IPS-11a (cell line): Measurements from ENCODE around the gene DENND1B.
A peak's percentile ranks its signal among the peaks of the same experiment; 100 is the strongest.

Experiments used
- H3K4me3 ChIP-seq: one replicate; pipeline ENCODE4 v1.5.1; 2013; ENCODE audit warnings: low read depth, low read length, control low read depth

Gene DENND1B, protein sequence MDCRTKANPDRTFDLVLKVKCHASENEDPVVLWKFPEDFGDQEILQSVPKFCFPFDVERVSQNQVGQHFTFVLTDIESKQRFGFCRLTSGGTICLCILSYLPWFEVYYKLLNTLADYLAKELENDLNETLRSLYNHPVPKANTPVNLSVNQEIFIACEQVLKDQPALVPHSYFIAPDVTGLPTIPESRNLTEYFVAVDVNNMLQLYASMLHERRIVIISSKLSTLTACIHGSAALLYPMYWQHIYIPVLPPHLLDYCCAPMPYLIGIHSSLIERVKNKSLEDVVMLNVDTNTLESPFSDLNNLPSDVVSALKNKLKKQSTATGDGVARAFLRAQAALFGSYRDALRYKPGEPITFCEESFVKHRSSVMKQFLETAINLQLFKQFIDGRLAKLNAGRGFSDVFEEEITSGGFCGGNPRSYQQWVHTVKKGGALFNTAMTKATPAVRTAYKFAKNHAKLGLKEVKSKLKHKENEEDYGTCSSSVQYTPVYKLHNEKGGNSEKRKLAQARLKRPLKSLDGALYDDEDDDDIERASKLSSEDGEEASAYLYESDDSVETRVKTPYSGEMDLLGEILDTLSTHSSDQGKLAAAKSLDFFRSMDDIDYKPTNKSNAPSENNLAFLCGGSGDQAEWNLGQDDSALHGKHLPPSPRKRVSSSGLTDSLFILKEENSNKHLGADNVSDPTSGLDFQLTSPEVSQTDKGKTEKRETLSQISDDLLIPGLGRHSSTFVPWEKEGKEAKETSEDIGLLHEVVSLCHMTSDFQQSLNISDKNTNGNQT

DNA sequence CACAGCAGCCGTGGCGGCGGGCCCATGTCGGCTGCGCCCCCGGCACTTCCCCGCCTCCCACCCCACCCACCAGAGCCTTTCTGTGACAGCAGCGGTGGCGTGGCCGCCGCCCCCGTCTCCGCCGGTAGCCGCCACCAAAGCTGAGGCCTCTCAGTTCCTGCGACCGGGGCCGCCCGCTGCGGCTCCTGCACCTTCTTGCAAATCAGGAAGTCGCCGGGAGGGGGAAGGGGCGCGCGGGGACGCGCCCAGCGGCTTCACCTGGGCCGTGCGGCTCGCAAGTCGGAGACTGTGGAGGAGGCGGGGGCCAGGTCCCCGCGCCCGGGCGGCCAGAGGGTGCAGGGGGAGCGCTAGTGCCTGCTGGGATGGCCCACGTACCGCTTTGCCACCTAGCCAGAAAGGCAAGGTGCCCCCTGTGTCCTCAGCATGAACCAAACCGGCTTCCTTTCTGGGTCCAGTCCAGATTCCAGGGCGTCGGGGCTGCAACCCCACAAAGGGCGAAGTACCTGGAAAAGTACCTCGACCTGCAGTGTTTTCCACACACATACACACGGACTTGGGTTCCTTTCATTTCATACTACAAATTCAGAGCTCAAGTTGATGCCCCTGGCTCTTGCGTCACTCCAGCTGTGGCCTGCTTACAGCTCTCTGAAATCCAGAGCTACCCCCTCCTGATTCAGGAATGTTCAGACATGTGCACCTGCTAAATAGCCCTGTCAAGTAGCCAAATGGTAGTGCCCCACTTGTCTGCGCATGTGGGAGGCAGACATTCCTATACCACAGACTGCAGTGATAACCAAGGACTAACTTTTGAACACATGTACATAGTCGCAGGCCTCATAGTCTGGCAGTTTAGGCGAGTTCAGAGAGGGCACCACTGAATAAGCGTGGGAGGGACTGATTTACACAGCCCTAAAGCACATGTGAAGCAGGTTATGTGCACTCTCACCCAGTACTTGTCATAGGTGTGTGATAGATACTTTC is at the start of gene DENND1B:
Gene DENND1B, minus strand, starts transcription at position 199 of the 981 bp plus-strand sequence. CDS start 325 bp downstream, outside the sequence.
- peak within 1 kb of the TSS; percentile 60 for H3K4me3 ChIP-seq

DNA sequence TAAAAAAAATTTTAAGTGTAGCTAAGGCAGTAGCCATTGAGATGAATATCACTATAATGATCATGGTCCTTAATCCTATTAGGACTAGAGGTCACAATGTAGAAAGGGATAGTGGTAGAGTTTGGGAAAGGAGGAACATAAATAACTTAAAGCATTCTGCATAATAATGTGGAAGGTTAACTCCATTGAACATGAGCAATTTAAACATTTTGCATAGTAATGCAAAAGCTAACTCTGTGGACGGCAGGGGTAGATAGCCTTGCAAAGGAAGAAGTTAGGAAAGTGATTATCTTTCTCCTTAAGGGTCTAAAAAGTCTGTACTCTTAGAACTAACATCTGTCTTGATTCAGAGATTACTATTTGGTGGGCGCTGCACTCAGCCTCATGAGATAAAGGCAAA is 39.0 kb upstream of the DENND1B start:
- H3K4me3 ChIP-seq = no peak overlapping the region

DNA sequence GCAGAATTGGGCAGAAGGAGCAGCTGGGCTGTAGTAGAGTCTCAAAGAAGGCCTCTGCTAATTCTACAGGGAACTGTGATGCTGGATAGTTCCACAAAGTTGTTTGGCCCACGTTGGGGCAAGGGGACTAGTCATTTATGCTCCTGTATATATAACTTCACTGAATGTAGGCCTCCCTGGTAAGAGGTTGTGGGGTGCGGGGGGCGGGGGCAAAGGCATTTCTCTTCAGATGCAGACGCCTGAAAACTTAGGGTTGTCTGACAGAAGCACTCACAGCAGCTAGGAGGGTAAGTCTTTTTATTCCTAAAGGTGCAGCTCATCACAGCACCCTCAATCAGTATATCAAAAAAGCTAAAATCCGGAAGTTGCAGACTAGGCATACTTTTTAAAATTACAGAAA is 38.5 kb upstream of the DENND1B start:
- no peak overlapping the region for H3K4me3 ChIP-seq

DNA sequence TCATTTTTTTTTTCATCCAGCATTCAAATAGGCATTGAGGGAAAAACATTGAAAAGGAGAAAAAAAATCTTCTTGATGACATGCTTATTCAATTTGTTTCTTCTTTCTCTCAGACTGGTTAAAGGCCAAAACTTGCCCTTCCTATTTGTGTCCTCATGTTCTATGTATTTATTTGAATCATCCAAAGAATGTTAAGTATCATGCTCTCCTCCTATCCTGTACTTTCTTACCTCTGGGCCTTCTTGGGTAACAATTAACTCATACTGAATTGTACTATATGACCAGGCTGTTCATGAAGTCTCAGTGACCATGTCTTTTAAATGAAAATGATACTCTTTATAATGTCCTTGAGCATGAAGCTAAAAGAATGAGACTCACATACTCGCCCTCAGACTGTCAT is 36.5 kb upstream of the DENND1B start:
- H3K4me3 ChIP-seq = no peak overlapping the region

DNA sequence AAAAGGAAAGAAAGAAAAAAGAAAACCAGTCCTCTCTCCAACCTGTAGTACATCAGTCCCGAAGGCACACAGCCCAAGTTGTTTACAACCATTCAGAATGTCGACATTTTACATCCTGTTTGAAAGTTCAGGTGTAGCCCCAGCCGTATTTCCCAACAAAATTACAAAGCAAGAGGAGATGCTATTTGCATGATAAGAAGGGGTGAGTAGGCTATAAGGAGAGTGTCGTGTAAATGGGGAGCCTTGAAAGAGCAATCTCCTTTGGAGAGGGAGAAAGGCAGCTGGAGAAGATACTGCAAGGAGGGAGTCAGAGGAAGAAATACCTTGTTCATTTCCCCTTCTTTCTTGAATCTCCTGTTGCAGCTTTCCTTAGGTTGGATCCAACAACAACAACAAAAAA is 35.5 kb upstream of the DENND1B start:
- H3K4me3 ChIP-seq = no peak overlapping the region

DNA sequence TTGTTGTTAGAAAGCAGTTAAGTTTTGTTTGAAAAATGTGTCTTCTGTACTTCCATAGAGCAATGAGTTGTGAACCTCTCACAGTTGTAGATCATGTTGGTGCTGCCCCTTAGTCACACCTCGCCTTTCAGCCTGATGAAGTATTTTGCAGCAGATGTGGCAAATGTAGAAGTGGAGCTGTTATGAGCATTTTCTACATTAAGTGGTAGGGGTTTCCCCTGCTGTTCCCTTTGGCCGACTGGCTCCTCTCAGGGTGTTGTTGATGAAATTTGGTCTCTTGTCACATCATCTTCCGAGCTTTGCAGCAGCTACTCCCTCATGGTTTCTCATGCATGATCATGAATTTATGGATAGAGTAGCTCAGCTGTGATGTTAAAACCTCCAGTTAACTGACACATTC is 33.6 kb upstream of the DENND1B start:
- no peak overlapping the region for H3K4me3 ChIP-seq

DNA sequence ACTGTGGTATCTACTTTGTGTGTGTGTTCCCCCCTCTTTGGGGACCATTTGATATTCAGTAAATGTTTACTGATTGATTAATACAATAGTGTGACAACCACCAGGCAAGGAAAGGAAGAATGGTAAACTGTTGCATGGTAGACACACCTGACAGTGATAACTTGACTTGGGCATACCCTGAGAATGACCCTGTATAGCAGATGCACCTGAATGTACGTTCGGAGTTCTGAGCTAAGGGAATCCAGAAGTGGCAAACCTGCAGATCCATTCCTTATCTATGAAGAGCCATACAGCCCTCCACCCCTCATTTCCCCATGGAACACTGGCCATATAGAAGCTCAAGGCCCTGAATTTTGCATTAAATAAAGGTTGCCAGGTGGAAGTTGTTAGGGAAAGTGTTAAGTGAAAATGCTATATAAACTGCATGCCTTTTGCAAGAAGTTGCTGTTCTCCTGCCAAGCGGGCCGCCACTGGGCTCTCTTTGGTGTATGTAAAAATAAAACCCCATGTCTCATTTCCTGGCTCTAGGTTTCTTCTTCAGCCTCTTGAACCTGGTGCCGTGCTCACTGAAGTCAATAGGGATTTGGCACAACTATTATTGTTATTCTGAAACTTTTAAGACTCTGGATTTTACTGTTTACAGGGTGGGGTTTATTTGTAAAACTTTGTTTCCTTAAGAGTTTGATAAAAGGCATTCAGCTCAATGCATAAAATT is 32.6 kb upstream of the DENND1B start:
- no peak overlapping the region for H3K4me3 ChIP-seq

DNA sequence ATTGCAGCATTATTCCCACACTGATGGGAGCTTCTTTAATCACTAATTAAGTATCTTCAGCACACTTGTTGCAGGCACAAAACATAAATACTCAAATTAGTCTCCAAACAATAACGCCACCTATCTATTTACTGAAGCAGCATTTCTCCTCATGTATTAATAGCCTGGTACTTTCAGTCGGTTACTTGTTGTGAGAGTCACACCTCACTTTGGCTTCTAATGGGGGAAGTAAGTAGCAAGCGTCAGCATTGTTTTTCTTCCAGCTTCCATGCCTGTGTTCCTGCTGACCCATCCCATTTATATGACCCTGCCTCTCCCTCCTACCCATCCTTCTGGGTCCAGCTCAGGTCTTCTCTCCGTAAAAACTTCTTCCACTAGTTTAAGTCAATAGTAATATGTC is 31.9 kb upstream of the DENND1B start:
- H3K4me3 ChIP-seq = no peak overlapping the region

DNA sequence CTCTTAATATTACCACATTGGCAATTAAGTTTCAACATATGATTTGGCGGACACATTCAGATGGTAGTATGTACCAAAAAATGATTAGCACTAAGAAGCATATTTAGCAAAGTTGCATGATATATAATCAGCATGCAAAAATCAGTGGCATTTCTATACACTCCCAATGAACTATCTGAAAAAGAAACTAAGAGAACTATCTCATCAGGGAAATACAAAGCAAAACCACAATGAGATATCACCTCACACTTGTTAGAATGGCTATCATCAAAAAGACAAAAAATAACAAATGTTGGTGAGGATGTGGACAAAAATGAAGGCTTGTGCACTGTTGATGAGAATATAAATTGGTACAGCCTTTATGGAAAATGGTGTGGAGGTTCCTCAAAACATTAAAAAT is 31.4 kb upstream of the DENND1B start:
- no peak overlapping the region for H3K4me3 ChIP-seq

DNA sequence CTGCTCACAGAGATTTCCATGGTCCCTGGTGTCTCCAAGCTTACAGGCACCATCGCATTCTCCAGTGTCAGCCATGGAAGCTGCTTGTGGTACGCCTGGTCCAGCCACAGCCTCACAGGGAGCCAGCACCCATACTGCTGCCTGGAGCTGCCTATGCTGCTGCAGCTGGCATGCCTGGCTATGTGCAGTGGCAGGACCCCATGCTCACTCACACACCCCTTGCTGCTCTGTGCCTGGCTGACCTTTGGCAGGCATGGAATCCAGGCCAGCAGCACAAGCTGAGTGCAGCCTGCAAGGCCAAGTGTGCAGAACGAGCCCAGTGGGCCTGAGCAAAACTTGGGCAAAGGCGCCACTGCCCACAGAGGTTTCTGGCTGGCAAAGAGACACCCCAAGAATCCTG is 26.4 kb upstream of the DENND1B start:
- no peak overlapping the region for H3K4me3 ChIP-seq

DNA sequence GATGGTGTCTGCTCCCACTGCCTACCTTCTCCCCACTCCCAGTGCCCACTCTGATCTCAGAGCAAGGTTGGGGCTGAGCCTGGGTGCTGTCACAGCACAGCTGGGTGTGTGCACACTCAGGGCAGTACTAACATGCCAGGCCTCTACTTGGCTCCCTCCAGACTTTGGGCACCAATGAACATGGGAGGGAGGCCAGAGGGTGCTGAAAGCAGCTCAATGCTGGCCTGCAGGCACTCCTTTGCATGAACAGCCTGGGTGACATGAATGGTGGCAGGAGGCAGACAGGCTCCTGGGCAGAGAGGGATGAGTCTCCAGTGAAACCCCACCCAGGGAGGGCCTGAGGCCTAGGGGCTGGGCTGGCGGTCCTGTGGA is 25.8 kb upstream of the DENND1B start:
- no peak overlapping the region for H3K4me3 ChIP-seq

DNA sequence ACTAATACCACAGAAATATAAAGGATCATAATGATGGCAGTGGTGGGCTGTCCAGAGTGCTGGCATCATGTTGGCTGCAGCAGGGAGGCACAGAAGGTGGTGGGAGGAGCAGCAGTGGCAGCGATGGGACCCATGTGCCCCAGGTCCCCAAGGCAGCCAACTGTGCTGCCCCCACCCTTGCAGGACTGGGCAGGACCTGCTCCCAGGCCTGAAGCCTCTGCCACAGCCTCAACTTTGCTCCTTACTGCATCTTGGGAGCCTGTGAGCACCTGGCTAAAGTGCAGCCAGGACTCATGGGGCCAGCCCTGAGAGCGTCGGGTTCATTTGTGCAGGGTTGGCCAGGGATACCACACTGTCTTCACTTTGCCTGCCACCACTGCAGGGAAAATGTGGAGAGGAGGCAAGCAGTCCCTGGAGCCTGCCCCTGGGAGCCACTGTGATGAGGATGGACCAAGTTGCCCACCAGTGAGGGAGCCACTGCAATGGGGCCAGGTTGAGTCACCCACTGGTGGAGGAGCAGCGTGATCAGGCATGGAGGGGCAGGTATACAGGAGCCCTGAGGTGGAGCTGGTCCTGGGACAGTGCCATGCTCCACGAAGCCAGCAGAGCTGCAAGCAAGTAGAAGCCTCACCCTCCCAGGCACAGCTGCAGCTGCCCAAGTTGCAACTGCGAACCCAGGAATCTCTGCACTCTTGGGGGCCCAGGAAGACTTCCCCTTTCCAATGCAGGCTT is 25.3 kb upstream of the DENND1B start:
- no peak overlapping the region for H3K4me3 ChIP-seq

DNA sequence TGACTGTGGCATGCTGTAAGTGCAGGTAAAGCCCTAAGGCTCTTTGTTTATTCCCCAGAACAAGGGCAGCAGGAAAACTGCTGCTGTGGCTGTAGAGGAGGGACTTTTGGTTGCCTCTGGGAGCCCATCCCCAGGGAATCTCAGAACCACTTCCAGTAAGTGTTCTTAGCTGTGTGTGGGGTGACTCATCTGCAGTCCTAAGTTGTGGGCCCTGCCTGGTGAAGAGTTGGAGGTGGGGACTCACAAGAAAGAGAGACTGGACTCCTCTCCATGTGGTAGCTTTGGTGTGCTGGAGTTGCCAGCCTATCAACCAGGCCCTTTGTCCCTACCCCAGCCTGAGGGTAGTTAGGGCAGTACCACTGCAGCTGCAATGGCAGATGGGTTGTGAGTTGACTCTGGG is 24.0 kb upstream of the DENND1B start:
- no peak overlapping the region for H3K4me3 ChIP-seq

DNA sequence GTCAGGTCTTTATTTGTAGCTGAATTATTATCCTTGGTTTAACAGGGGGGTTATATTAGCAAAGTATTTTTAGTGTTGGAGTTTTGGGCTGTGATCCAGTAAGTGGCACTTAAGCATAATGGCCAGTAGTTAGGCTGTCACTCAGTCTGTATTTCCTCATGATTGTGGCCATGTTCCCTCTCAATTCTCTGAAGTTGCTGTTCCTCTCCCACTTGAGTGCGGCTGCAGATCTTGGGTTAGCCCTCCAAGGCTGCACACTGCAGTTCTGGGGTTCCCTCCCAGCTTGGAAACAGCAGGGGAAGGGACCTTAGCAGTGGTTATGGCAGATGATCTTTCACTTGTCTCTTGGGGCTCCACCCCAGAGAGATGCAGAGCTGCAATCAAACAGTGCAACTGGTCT is 23.2 kb upstream of the DENND1B start:
- H3K4me3 ChIP-seq = no peak overlapping the region

DNA sequence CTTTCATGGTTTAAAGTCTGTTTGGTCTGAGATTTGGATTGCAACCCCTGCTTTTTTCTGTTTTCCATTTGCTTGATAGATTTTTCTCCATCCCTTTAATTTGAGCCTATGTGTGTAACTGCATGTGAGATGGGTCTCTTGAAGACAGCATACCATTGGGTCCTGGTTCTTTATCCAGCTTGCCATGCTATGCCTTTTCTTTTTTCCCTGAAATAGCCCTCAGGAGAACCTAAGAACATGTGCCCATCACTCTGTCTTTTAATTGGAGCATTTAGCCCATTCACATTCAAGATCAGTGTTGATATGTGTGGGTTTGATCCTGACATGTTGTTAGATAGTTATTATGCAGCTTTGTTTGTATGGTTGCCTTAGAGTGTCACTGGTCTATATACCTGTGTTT is 21.7 kb upstream of the DENND1B start:
- H3K4me3 ChIP-seq = no peak overlapping the region

DNA sequence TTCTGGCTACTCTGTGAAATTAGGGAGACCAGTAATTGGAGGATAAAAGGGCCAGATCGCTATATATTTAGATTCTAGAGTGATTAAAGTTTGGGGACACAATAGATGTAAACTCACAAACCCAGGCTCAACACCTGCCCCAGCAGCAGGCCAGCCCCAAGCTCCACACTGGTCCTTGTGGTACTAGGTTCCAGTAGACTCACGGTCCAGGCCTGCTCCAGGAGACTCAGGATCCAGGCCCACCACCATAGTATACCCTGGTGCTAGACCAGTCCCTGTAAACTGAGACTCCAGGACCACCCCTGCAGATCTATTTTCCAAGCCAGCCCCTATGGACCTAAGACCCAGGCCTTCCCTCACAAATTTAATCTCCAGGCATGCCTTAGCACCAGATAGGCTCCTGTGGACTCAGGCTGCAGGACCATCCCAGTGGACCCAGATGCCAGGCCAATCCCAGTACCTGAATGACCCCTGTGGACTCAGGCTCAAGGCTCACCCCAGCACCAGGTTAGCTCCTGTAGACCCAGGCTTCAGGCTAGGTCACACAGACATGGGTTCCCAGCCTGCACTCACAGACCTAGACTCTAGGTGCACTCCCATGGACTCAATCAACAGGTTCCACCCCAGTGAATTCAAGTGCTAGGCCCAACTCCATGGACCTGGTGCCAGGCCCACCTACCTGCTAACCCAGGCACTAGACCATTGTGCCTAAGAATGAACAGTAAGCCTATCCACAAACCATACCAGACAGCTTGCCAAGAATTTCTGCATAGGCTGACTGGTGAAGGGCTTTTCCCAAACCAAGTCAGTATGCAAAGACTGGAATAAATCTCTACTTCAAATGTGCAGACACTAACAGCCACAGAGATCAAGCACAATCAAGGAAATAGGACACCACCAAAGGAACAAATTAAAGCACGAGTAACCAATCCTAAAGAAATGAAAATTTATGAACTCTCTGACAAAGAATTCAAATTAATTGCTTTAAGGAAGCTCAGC is 13.8 kb upstream of the DENND1B start:
- no peak overlapping the region for H3K4me3 ChIP-seq

DNA sequence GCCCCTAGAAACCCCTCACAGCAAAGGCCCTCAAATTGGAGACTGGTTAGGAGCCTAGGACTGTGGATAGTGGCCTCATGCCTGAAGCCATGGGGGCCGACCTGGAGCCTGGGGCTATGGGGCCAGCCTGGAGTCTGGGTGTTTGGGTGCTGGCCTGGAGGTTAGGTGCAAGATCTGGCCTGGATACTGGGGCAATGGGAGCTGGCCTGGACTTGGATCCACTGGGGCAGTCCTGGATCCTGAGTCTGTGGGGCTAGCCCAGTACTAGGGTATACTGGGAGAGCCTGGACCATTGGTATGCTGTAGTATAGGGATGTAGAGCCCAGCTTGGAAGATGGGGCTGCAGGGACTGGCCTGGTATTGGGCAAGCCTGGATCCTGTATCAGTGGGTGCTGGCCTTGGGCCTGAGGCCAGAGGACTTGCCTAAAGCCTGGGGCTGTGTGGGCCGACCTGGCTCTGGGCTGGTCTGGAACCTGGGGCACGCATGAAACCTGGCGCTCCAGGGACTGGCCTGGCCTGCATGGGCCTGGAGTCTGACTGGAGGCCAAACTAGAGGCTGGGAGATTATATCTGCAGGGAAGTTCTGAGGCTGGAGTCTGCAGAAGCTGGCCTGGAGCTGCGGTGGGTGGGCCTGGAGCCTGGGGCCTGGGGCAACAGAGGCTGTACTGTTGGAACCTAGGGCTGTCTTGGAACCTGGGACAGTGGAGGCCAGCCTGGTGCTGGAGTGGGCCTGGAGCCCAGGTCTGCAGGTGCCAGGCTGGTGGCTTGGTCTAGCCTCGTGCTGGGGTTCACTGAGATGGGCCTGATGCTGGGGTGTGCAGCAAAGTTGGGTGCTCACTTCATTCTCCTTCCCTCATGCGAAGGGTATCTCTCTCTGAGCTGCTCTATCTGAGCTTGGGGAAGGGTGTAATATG is 12.6 kb upstream of the DENND1B start:
- H3K4me3 ChIP-seq = no peak overlapping the region

DNA sequence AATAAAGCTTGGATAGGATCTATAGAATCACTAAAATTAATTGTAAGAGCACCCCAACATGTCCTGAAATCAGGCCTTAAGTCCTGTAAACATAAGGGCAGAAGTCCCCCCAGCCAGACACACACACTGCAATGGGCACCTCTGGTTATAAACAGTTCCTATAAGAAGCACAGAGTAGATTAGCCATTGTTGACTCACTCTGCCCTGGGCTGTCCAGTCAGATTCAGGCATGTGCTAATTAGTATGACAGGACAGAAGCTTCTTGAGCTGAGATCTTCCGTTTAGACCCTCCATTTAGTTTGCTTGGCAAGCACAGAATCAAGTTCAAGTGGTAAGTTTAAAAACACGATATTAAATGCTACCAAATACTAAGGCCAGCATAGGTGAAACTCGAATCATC is 11.8 kb upstream of the DENND1B start:
- no peak overlapping the region for H3K4me3 ChIP-seq
